GM21576 (cell line): ENCODE data around the gene FBXO30.

Source experiments
- ATAC-seq: cut with Tn5 transposase; IDR thresholded peaks from one replicate; pipeline ENCODE4 v1.9.1; 2021; ENCODE audit warnings: mild to moderate bottlenecking, moderate library complexity; ENCODE audit not compliant: unreplicated experiment

FBXO30 gene, protein sequence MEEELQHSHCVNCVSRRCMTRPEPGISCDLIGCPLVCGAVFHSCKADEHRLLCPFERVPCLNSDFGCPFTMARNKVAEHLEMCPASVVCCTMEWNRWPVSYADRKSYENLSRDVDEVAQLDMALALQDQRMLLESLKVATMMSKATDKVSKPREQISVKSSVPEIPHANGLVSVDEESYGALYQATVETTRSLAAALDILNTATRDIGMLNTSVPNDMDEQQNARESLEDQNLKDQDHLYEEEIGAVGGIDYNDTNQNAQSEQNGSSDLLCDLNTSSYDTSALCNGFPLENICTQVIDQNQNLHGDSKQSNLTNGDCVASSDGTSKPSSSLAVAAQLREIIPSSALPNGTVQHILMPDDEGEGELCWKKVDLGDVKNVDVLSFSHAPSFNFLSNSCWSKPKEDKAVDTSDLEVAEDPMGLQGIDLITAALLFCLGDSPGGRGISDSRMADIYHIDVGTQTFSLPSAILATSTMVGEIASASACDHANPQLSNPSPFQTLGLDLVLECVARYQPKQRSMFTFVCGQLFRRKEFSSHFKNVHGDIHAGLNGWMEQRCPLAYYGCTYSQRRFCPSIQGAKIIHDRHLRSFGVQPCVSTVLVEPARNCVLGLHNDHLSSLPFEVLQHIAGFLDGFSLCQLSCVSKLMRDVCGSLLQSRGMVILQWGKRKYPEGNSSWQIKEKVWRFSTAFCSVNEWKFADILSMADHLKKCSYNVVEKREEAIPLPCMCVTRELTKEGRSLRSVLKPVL

GRCh38 chr6:145814501-145815308, at the start of gene FBXO30:
FBXO30 (minus strand) TSS chr6:145814795; CDS start chr6:145806405, 8,390 bp downstream.
- ATAC-seq, result peak; percentile 60

DNA sequence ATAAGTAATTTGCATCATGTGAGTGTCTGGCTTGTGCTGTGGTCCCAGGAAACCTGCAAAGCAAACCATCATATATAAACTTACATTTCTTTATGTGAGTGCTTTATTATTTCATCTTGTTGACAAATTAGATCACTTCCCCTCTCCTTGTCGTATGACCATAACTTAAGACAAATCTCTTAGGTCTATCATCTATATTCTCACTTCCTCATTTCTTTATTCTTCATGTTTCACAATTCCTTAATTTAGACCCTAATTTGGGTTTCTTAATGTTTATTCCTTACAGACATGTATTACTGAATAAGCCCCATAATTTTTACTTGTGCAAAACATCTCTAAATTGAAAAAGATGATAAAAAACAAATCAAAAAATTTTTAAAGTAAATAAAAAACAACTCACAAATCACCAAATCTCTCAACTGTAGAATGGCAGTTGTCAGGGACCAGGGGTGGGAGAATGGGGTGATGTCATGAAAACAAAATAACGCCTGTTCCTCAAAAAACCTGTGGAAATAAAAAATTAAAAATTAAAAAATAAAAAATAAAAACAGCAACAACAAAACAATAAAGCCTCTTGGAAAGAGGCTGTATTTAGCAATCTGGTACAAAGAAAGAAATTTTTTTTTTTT, 49.5 kb upstream of the FBXO30 start:
- ATAC-seq, result peak; percentile 40

- no peak for ATAC-seq
These were observed 48.8 kb upstream of the FBXO30 start for GRCh38 chr6:145863366-145863765.

DNA sequence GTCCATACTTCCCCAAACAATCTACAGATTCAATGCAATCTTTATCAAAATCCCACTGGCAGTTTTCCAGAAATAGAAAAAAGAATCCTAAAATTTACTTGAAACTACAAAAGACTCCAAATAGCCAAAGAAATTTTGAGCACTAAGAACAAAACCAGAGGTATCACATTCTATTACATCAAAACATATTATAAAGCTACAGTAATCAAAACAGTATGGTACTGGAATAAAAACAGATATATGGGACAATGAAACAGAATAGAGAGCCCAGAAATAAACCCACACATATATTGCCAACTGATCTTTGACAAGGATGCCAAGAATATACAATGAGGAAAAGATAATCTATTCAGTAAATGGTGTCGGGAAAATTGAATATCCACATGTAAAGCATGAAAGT, 46.0 kb upstream of the FBXO30 start:
- ATAC-seq, result no peak

- ATAC-seq, result no peak
These were observed 36.1 kb upstream of the FBXO30 start for GRCh38 chr6:145850671-145851070.

DNA sequence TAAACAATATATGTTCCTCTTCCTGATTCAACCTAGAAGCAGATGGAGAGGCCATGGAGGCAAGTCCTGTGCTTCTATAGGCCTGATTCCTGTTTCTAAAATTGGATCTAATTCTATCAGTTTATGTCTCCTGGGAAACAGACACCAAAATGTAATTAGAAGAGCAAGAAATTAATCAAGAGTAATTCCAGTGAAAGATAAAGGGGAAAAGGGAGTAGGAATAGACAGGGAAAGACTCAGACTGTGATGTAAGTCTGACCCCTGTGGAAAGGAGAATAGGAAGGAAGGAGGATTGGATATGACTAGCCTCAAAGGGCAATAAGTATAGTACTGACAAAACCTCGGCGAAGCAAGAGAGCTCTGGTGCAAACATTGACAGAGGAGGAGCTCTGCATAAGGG, 33.9 kb upstream of the FBXO30 start:
- ATAC-seq, result no peak

GRCh38 chr6:145845557-145845956, 31.0 kb upstream of the FBXO30 start:
- no peak for ATAC-seq

DNA sequence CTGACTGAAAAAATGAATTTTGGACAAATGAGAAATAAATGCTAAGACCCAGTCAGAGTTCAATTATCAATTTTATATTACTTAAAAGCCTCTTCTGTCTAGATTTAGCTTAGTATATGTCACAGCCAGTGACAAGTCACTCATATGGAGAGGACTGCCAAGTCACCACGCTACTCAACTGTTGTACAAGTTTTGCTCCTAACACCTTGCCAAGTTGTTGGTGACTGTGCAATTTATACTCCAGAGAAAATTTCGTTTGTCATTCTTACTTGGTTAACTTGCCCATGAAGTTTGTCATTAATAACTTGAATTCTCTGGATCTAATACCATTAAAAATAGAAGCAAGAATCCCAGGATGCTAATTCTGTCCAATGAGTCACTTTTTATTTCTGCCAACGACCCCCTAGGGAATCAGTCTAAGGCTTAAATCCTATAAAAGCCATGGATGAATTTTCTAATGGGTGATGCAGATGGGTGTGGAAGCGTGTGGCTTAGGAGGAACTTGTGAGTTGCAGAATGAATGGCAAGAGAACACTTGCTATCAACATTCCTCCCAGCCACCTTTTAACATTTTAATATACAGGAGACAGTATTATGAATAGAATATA, 30.4 kb upstream of the FBXO30 start:
- no peak for ATAC-seq

GRCh38 chr6:145842693-145843546, 28.3 kb upstream of the FBXO30 start:
- no peak for ATAC-seq

DNA sequence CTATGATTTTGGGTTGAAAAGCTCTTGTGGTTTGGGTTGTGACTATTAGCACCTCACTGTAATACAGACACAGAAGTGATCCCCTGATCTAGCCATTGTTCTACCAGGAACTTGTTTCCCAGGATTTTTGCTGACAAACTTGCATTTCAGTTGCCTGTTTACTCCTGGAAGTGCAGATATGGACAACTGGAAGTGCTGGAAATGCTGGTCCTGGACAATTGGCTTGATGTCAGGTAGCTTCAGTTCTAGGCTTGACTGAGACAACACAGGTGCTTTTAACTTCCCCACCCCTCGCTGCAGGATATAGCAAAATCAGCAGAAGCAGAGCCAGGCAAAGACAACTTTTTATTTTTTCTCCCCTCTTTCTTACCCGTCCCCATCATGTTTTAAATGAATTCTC, 27.1 kb upstream of the FBXO30 start:
- ATAC-seq, result no peak

DNA sequence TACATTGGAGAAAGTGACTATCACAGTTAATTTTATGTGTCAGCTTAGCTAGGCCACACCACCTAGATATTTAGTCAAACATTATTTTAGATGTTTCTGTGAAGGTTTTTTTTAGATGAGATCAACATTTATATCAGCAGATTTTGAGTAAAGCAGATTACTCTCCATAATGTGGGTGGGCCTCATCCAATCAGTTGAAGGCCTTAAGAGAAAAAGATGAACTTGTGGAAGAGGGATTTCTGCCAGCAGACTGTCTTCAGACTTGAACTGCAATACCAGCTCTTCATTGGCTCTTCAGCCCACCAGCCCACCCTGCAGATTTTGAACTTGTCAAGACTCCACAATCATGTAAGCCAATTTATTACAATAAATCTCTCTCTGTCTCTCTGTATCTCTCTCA, 25.1 kb upstream of the FBXO30 start:
- ATAC-seq, result no peak

DNA sequence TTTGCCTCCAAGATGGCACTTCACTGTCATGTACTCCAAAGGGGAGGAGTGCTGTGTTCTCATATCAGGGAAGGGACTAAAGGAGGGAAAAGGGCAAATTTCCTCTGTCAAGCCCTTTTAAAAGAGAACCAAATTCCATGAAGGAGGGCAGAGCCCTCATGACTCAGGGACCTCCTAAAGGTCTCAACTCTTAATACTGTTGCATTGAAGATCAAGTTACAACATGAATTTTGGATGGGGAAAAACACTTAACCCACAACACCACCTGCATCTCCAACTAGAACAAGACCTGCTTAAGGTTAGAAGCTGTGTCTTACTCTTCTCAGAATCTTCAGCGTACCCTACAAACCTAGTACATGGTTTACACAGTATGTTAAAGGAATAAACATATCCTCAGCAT, 23.7 kb upstream of the FBXO30 start:
- no peak for ATAC-seq

GRCh38 chr6:145836772-145837171, 22.2 kb upstream of the FBXO30 start:
- ATAC-seq, result no peak

- ATAC-seq, result no peak
These were observed 21.6 kb upstream of the FBXO30 start for GRCh38 chr6:145836170-145836569.

- ATAC-seq, result no peak
These were observed 16.0 kb upstream of the FBXO30 start for GRCh38 chr6:145830612-145831011.

- ATAC-seq, result no peak
These were observed 15.4 kb upstream of the FBXO30 start for GRCh38 chr6:145829950-145830349.

- no peak for ATAC-seq
These were observed 14.5 kb upstream of the FBXO30 start for GRCh38 chr6:145829102-145829501.

DNA sequence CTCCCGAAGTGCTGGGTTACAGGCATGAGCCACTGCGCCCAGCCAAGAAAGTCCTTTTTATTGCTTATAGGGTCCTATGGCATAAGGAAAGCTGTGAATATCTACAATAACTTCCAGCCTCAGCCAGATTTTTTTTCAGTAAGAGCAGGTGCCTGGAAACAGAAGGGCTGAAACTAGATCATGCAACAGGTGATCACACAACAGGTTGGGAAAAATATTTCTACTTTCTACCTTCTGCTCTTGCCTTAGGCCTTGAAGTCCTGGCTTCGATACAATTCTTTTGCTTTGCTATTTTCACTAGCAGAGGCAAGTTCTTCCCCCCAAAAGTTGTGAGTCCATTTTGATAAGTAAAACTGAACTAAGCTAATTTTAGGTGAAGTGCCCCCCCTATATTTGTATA, 9.7 kb upstream of the FBXO30 start:
- ATAC-seq, result no peak

DNA sequence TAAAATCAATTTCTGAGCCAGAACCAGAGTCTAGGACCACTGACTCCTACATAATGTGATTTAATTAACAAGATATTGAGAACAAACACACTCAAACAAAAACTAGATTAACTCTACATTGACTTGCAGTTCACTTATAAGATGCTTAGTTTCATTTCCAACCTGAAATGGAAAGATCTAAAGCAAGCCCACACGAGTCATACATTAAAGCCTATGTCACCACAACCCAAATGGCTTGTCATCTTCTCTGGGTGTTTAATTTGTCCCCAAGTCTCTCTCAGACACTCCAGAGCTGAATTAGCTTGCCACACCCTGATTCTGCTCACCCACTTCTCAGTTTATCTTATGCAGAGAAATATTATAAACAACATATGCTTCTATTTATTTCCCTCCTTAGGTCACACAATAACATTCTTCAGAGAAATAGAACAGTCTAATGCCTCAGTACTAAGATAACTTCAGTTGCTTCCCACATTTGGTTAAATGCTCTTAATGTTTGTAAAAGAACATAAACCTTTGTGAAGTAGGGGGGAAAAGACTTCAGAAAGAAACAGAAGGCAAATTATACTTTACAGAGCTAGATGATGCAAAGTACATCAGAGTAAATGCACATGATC, 8.8 kb upstream of the FBXO30 start:
- peak; percentile 62 for ATAC-seq
